WTC11 (cell line): ENCODE measurements around the gene HS1BP3. TPM values are rescaled to one million over a fixed set of nuclear protein-coding genes. Genes with fewer than 3 reads are reported as not detected.

Source experiments
- AFF4 ChIP-seq: sonication (generic); formaldehyde crosslinking; IDR thresholded peaks from 2 replicates; pipeline ENCODE4 v1.8.1; 2023; ENCODE audit warnings: mild to moderate bottlenecking, missing genetic modification reagents, borderline replicate concordance
- CREM ChIP-seq: sonication (generic); formaldehyde crosslinking; IDR thresholded peaks from 2 replicates; pipeline ENCODE4 v1.8.1; 2022; ENCODE audit warnings: mild to moderate bottlenecking, missing genetic modification reagents, moderate library complexity
- CTCF ChIP-seq: fragments of 200-600 bp; IDR thresholded peaks from 2 replicates; pipeline ENCODE4 v1.8.0; 2022; ENCODE audit warnings: antibody characterized with exemption
- FOXP4 ChIP-seq: sonication (generic); formaldehyde crosslinking; IDR thresholded peaks from 2 replicates; pipeline ENCODE4 v1.8.0; 2022; ENCODE audit warnings: mild to moderate bottlenecking, missing genetic modification reagents
- GABPB1 ChIP-seq: sonication (generic); formaldehyde crosslinking; IDR thresholded peaks from 2 replicates; pipeline ENCODE4 v1.8.1; 2023; ENCODE audit warnings: mild to moderate bottlenecking, missing genetic modification reagents
- MAX ChIP-seq: sonication (generic); formaldehyde crosslinking; IDR thresholded peaks from 2 replicates; pipeline ENCODE4 v1.8.0; 2022; ENCODE audit warnings: mild to moderate bottlenecking, missing genetic modification reagents
- MXD4 ChIP-seq: fragments of 250-450 bp; sonication (Bioruptor Pico); IDR thresholded peaks from 2 replicates; pipeline ENCODE4 v1.8.0; 2021; ENCODE audit warnings: mild to moderate bottlenecking, moderate library complexity, borderline replicate concordance
- NFYB ChIP-seq: sonication (generic); formaldehyde crosslinking; conservative IDR thresholded peaks from 2 replicates; pipeline ENCODE4 v1.8.0; 2022; ENCODE audit warnings: low read depth, missing genetic modification reagents
- TCF7 ChIP-seq: sonication (generic); formaldehyde crosslinking; IDR thresholded peaks from 2 replicates; pipeline ENCODE4 v1.8.0; 2022; ENCODE audit warnings: mild to moderate bottlenecking, low read depth, missing genetic modification reagents, moderate library complexity
- USF1 ChIP-seq: sonication (generic); formaldehyde crosslinking; IDR thresholded peaks from 2 replicates; pipeline ENCODE4 v1.8.0; 2022; ENCODE audit warnings: mild to moderate bottlenecking, missing genetic modification reagents
- USF2 ChIP-seq: sonication (generic); formaldehyde crosslinking; IDR thresholded peaks from 2 replicates; pipeline ENCODE4 v1.8.1; 2023; ENCODE audit warnings: mild to moderate bottlenecking, missing genetic modification reagents, moderate library complexity
- ZNF425 ChIP-seq: fragments of 250-450 bp; sonication (Bioruptor Pico); conservative IDR thresholded peaks from 2 replicates; pipeline ENCODE4 v1.9.0; 2021; ENCODE audit warnings: mild to moderate bottlenecking
- ZSCAN18 ChIP-seq: fragments of 250-450 bp; sonication (Bioruptor Pico); IDR thresholded peaks from 2 replicates; pipeline ENCODE4 v2.1.2; 2022; ENCODE audit warnings: mild to moderate bottlenecking, moderate library complexity
- total RNA-seq: library from RNA; stranded (reverse); gene quantifications from 3 replicates; pipeline ENCODE4 v1.2.3, GENCODE V29; 2021

HS1BP3 gene
- total RNA-seq, 1 experiment from 2014 or later, result 17.9 TPM

- no peak for TF ChIP-seq USF2 (CRISPR knock-in tag)
- TF ChIP-seq CREM (CRISPR knock-in tag), result no peak
- TF ChIP-seq USF1 (CRISPR knock-in tag), result no peak
- no peak for TF ChIP-seq ZNF425
- TF ChIP-seq MAX, result no peak
- peak; percentile 65 for TF ChIP-seq GABPB1
- no peak for TF ChIP-seq ZSCAN18 (CRISPR knock-in tag)
- no peak for TF ChIP-seq TCF7 (CRISPR knock-in tag)
- TF ChIP-seq AFF4 (CRISPR knock-in tag), result 0 out of 2 replicates have a peak, but pooled peaks have one; percentile 37
- TF ChIP-seq NFYB (CRISPR knock-in tag), result no peak
- no peak for TF ChIP-seq FOXP4 (CRISPR knock-in tag)
- no peak; the same call in 1 of the 2 replicates for TF ChIP-seq MXD4 (CRISPR knock-in tag)
- peak; percentile 75 for TF ChIP-seq CTCF
Observed at GRCh38 chr2:20635675-20636584, 15.0 kb downstream of the HS1BP3 start (continued).
